Activated B cell treated with CpG ODN at 0.5 μM for 24 hours (primary cell): Measurements from ENCODE around the gene SIPA1. TPM values are rescaled to one million over a fixed set of nuclear protein-coding genes. Genes with fewer than 3 reads are reported as not detected.
"Not testable (repeated sequence)": the region's sequence is repeated elsewhere in the genome, so short reads cannot be mapped to it uniquely, and the experiment has no call there.

Source experiments
- ATAC-seq: fragments of 200-7000 bp; cut with Tn5 transposase; one replicate; pipeline ENCODE4 v1.10.0; 2021; ENCODE audit warnings: low read depth, mild to moderate bottlenecking, moderate library complexity
- CTCF ChIA-PET: fragments of 350-600 bp; sonication (Branson Sonifier 250); formaldehyde crosslinking; loops from one replicate; lab custom pipeline; 2021; ENCODE audit warnings: antibody characterized with exemption; lab: Charles Lee
- POLR2A ChIA-PET: fragments of 350-600 bp; sonication (Branson Sonifier 250); formaldehyde crosslinking; loops from one replicate; lab custom pipeline; 2021; ENCODE audit warnings: antibody characterized with exemption; lab: Charles Lee
- DNase-seq: peaks from one replicate; pipeline ENCODE4 v3.0.0; 2022
- H3K27ac Mint-ChIP-seq: one replicate; pipeline ENCODE4 v1.8.0; 2020; ENCODE audit warnings: mixed read lengths
- H3K27me3 Mint-ChIP-seq: one replicate; pipeline ENCODE4 v1.8.0; 2021; ENCODE audit warnings: mixed read lengths
- H3K36me3 Mint-ChIP-seq: one replicate; pipeline ENCODE4 v1.8.0; 2021; ENCODE audit warnings: low read depth, mixed read lengths
- H3K4me1 Mint-ChIP-seq: one replicate; pipeline ENCODE4 v1.8.0; 2021; ENCODE audit warnings: mixed read lengths
- H3K4me3 Mint-ChIP-seq: one replicate; pipeline ENCODE4 v1.8.0; 2020; ENCODE audit warnings: mild to moderate bottlenecking, mixed read lengths
- H3K9me3 Mint-ChIP-seq: one replicate; pipeline ENCODE4 v1.8.0; 2020; ENCODE audit warnings: mixed read lengths
- CTCF ChIP-seq: fragments of 200-600 bp; IDR thresholded peaks from one replicate; pipeline ENCODE4 v1.8.0; 2022; ENCODE audit warnings: antibody characterized with exemption, mild to moderate bottlenecking
- intact Hi-C: fragments of 100-400 bp; cut with micrococcal nuclease; formaldehyde crosslinking; loops from one replicate; pipeline ENCODE4 v1.15.1; 2024
- total RNA-seq: library from RNA; stranded (reverse); gene quantifications from 2 replicates; pipeline ENCODE4 v1.2.3, GENCODE V29; 2022

SIPA1 gene
- total RNA-seq, 1 donor from 2014 or later: 252 TPM

GRCh38 chr11:65680192-65680743 lies 42.4 kb downstream of the SIPA1 start:
- POLR2A ChIA-PET: interaction anchor here (0.6 to 0.7 kb wide), 2 partner anchors 181 to 351 kb away, joined by 3 to 4 read pairs; no protein-coding TSS in a partner anchor
- Mint-ChIP-seq H3K4me1 (no peaks in the 10 kb centered on the region), H3K27ac (no peak overlapping the region), H3K27me3 (no peaks in the 10 kb centered on the region), H3K9me3 (no peaks in the 10 kb centered on the region), H3K4me3 (no peak overlapping the region), H3K36me3 (no peaks in the 10 kb centered on the region)
- intact Hi-C loops: no loop called here
- no peak for TF ChIP-seq CTCF
- no peak for DNase-seq
- ATAC-seq: no peak
- CTCF ChIA-PET: no interaction called here

GRCh38 chr11:65683480-65683879 lies 45.6 kb downstream of the SIPA1 start:
- POLR2A ChIA-PET, H3K27me3 Mint-ChIP-seq, H3K27ac Mint-ChIP-seq, ATAC-seq, H3K36me3 Mint-ChIP-seq, H3K9me3 Mint-ChIP-seq, H3K4me3 Mint-ChIP-seq, CTCF ChIA-PET, DNase-seq, H3K4me1 Mint-ChIP-seq, intact Hi-C loops: not testable (repeated sequence)

- Mint-ChIP-seq H3K27ac (no peak overlapping the region), H3K4me3 (no peak overlapping the region), H3K9me3 (no peaks in the 10 kb centered on the region), H3K36me3 (no peaks in the 10 kb centered on the region), H3K4me1 (no peaks in the 10 kb centered on the region), H3K27me3 (no peaks in the 10 kb centered on the region)
- no peak for ATAC-seq
- intact Hi-C loops: no loop called here
- POLR2A ChIA-PET: no interaction called here
- no peak for DNase-seq
- TF ChIP-seq CTCF: no peak
- CTCF ChIA-PET: no interaction called here
Observed at GRCh38 chr11:65685981-65686380, 48.1 kb downstream of the SIPA1 start.

GRCh38 chr11:65691847-65692246 lies 53.9 kb downstream of the SIPA1 start:
- intact Hi-C loops, CTCF ChIA-PET, H3K36me3 Mint-ChIP-seq, H3K27me3 Mint-ChIP-seq, H3K9me3 Mint-ChIP-seq, H3K27ac Mint-ChIP-seq, H3K4me3 Mint-ChIP-seq, ATAC-seq, DNase-seq, H3K4me1 Mint-ChIP-seq: not testable (repeated sequence)
- POLR2A ChIA-PET: interaction anchor here (0.7 kb wide), 1 partner anchor 88 kb away, joined by 3 read pairs; no protein-coding TSS in a partner anchor

GRCh38 chr11:65692367-65692766 lies 54.5 kb downstream of the SIPA1 start:
- no peak for DNase-seq
- no peak for TF ChIP-seq CTCF
- no peaks in the 10 kb centered on the region for H3K27me3 Mint-ChIP-seq
- no peaks in the 10 kb centered on the region for H3K9me3 Mint-ChIP-seq
- POLR2A ChIA-PET: no interaction called here
- no peaks in the 10 kb centered on the region for H3K36me3 Mint-ChIP-seq
- no peaks in the 10 kb centered on the region for H3K4me1 Mint-ChIP-seq
- H3K4me3 Mint-ChIP-seq: no peak overlapping the region
- CTCF ChIA-PET: no interaction called here
- H3K27ac Mint-ChIP-seq: no peak overlapping the region
- intact Hi-C loops: no loop called here
- ATAC-seq: no peak

- H3K4me3 Mint-ChIP-seq: no peak overlapping the region
Observed at GRCh38 chr11:65695459-65696241, 57.7 kb downstream of the SIPA1 start.

More at GRCh38 chr11:65695459-65696241, 57.7 kb downstream of the SIPA1 start:
- H3K27ac Mint-ChIP-seq: no peak overlapping the region
- peaks cover 8% of the 10 kb centered on the region for H3K4me1 Mint-ChIP-seq
- no peak for ATAC-seq
- intact Hi-C loops: no loop called here
- H3K36me3 Mint-ChIP-seq: no peaks in the 10 kb centered on the region
- no peak for TF ChIP-seq CTCF
- no peaks in the 10 kb centered on the region for H3K27me3 Mint-ChIP-seq
- ChIA-PET POLR2A (no interaction called here), CTCF (interaction anchor here (1.7 kb wide), 1 partner anchor 16 kb away, joined by 5 read pairs; the partner anchor contains the start of gene KAT5)
- no peaks in the 10 kb centered on the region for H3K9me3 Mint-ChIP-seq
- DNase-seq: no peak
